HG03565 (cell line): Measurements from ENCODE around the gene FPGS.

Experiments
- ATAC-seq: cut with Tn5 transposase; IDR thresholded peaks from one replicate; pipeline ENCODE4 v1.9.1; 2021; ENCODE audit warnings: mild to moderate bottlenecking, moderate library complexity; ENCODE audit not compliant: unreplicated experiment

Gene FPGS

DNA sequence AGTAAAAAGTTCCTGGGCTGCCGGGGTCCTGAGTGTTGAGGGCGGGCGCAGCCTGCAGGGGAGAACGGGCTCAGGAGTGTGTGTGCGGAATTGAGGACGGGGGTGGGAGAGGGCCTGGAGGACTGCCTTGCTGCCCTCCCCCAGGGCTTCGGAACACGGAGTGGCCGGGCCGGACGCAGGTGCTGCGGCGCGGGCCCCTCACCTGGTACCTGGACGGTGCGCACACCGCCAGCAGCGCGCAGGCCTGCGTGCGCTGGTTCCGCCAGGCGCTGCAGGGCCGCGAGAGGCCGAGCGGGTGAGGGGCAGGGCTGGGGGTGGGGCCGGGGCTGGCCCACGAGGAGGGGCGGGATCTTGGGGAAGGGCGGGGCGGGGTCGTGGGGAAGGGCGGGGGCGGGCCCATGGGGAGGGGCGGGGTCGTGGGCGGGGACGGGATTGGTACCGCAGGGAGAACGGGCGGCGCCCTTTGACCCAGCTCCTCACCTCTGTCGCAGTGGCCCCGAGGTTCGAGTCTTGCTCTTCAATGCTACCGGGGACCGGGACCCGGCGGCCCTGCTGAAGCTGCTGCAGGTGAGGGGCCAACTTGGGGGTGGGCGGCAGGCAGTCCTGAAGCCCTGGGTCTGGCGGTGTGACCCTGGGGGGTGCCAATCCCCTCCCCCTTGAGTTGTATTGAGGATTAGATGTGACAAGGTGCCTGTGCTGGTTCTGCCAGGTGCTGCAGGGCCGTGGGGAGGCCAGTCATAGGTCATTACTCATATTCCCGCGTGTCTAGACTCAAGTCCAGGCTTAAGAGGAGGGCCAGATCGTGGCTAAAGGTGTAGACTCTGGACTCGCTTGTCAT, 7.1 kb downstream of the FPGS start:
- ATAC-seq, result no peak

DNA sequence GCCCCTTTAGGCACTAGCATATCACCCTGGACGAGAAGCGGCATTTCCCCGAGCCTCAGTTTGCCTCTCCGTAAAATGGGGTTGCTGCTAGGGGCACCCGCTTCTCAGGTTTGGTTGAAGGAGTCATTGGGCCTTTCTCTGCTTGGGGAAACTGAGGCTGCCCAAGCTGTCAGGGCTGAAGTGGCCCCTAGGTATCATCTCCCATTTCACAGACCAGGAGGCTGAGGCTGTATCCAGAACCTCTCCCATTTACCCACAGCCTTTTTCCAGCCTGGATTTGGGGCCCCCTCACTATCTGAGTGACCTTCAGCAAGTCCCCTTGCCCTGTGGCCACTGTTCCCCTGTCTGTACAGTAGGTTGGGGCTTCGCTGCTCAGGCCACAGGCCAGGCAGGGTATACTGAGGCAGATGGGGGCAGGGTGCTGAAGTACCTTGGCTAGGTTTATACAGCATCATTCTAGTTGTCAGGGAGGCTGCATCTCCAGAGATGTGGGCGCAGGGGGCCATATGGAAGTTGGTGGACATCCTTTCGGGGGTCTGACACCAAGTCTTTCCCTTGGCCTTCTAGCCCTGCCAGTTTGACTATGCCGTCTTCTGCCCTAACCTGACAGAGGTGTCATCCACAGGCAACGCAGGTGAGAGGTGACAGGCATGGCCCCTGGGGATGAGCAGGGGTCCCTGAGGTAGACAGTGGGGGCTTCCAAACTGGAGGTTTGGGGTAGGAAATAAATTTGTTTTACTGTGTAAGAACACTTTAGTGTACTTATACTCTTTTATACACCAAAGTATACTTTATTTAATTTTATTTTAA, 7.9 kb downstream of the FPGS start:
- ATAC-seq, result no peak

GRCh38 chr9:127812011-127812410, 9.3 kb downstream of the FPGS start:
- ATAC-seq, result no peak

GRCh38 chr9:127812936-127813675, 10.4 kb downstream of the FPGS start:
- no peak for ATAC-seq

GRCh38 chr9:127813686-127814226, 11.1 kb downstream of the FPGS start:
- ATAC-seq, result no peak

GRCh38 chr9:127814619-127815511, 12.2 kb downstream of the FPGS start:
- no peak for ATAC-seq

DNA sequence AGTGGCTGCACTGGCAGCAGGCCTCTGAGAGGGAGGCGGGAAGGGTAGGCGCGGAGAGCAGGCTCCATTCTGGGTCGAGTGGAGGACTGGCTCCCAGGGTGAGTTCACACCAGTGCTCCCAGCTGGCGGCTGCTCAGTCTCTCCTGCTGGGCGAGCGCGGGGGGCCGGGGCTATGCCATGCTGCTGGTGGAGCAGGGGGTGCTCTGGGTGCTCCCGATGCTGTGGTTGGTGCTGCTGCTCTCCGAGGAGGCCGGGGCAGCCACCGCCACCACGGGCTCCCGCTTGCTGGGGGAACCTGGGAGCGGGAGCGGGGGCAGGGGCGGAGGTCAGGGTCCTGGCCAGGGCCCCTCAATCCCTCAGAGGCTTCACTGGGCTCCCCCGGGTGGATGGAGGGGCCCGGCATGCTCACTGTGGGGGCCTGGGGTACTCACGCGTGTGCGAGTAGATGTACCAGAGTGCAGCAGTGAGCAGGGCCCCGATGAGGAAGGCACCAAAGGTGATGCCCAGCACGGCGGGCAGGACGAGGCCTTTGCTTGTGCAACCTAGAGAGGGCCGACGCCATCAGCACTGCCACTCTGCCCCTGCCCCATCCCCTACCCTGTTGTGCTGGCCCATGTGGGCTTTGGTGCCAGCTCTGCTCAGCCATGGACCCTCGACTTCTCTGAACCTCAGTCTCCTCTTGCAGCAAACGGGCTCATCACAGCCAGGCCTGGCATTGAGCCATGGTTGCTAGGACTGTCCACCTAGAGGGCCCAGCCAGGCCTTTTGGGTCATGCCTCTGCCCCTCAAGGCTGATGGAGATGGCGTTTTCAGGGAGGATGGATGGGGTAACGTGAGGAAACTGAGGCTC, 13.1 kb downstream of the FPGS start:
- ATAC-seq, result no peak

DNA sequence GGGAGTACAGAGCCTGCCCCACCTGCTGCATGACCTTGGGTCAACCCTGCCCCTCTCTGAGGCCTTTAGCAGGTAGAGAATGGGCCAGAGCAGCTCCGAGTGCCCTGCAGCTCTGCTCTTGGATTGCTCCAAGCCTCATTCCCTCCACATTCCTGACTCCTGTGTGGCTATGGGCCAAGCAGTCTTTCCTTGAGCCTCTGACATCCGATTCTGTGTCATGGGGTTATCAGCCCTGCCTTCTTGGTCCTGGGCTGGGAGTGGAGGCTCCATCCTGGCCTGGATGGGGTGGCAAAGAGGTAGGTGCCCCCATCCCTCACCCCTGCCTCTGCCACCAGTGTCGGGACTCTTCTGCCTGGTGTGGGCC, 13.7 kb downstream of the FPGS start:
- no peak for ATAC-seq

DNA sequence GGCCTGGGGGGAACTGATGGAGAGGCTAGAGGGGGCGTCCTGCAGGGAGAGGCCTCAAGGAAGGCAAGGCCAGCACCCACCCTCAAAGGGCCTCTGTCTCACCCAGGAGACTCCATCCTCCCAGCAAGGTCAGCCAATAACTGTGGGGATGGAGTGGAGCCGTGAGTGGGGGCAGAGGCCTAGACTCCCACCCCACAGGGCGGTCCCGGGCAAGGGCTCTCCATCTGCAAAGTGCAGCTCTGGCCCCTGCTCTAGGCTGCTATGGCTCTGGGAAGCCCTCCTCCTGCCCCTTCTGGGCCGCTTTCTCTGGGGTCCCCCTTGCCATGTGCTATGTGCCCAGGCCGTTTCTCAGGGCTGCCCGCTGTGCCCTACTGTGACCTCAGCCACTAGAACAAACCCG, 14.0 kb downstream of the FPGS start:
- ATAC-seq, result no peak

DNA sequence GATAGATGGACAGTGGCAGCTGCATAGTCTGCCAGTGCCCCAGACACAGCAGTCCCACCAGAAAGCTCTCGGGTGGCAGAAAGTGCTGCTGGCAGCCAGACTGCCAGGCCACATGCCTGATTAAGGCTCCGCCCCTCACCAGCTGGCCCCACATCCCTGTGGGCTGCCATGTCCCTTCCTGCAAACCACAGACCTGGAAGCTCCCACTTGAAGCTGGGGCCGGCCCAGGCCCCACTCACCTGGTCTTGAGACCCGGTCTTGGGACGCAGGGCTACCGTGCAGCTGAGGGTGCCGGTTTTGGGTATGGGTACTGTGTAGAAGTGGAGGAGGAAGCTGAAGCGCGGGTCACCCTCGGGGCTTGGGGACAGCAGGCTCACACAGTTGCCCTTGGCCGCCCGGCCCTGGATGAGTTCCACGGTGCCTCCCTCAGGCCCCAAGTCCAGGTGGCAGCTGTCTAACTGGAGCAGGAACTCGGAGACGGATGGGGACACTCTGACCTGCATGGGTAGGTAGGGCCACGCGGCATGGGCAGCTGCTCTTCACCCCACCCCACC, 15.3 kb downstream of the FPGS start:
- ATAC-seq, result no peak

DNA sequence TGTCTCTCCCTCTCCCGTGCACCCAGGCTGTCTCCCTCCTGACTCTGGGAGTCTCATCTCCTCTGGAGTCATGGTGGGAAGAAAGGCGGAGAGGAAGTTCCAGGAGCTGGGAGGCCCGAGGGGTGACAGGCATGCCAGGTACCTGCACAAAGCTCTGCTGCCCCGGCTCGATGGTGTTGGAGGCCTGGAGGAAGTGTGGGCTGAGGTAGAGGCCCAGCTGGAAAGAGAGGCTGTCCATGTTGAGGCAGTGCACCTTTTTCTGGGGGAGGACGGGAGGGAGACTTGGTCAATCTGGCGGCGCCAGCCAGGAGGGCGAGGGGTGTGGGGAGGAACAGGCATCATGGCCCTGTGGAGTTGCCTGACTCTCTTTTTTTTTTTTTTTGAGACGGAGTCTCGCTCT, 15.9 kb downstream of the FPGS start:
- no peak for ATAC-seq

- ATAC-seq, result no peak
Observed at GRCh38 chr9:127822108-127822507, 19.4 kb downstream of the FPGS start.

- no peak for ATAC-seq
Observed at GRCh38 chr9:127825319-127826051, 22.8 kb downstream of the FPGS start.

GRCh38 chr9:127826253-127826913, 23.7 kb downstream of the FPGS start:
- no peak for ATAC-seq

DNA sequence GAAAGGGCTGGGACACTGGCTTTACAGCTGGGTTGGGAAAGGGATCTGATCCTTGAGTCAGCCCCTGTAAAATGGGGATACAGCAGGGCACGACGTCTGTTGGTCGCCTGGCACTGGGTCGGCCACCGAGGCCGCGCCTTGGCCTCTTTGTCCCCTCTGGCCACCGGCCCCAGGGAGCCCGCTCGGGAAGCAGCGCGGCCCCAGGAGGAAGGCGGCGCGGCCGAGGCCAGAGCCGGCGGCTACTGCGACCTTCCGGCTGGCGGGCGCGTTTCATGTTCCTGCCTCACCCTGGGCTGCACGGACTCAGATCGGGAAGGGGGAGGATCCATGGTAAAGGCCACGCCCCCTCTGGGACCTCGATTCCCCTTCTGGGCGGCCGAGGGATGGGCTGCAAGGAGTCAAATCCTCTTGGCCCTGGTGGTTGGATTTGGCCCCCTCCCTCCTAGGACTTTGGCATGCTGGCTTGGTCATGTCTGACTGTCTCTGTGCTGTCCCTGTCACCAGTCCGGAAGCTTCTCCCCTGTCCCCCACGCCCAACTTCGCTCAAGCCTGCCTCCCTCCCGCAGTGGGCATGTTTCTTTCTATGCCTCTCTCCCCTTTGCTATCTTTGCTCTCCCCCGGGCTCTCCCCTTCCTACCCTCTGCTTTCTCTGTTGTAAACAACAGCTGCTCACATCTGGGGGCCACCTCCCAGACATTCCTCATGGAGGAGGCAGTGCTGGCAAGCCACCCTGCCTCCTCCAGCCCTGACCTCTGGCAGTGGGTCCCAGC, 25.8 kb downstream of the FPGS start:
- no peak for ATAC-seq

GRCh38 chr9:127829205-127829906, 26.7 kb downstream of the FPGS start:
- no peak for ATAC-seq
